ENCODE data around the gene COMMD8. TPM values are rescaled to one million over a fixed set of nuclear protein-coding genes. Genes with fewer than 3 reads are reported as not detected.

COMMD8 gene
- total and polyA plus RNA-seq, 2 experiments from 2014 or later = 7.3 to 41.1 TPM

GRCh38 chr4:47442980-47443379 lies 20.5 kb downstream of the COMMD8 start:
- Histone ChIP-seq H3K9me3 (ENCODE audit: low read depth) (no peaks in the 10 kb centered on the region), H3K27me3 (no peaks in the 10 kb centered on the region), H3K4me1 (ENCODE audit: low read depth) (no peaks in the 10 kb centered on the region), H3K27ac (no peak overlapping the region), H3K4me3 (no peak overlapping the region), H3K36me3 (no peaks in the 10 kb centered on the region)
- no peak for DNase-seq (ENCODE audit: low read depth in 1 of 2, low spot score in 1 of 2)
- no peak for TF ChIP-seq CTCF (IDR thresholded peaks at IDR 0.05; ENCODE audit: low read depth, low read length)

GRCh38 chr4:47434931-47435330 lies 28.6 kb downstream of the COMMD8 start:
- no peak overlapping the region for H3K27ac ChIP-seq
- H3K4me1 ChIP-seq (ENCODE audit: low read depth) = no peaks in the 10 kb centered on the region
- no peaks in the 10 kb centered on the region for H3K36me3 ChIP-seq
- H3K4me3 ChIP-seq = no peak overlapping the region
- no peaks in the 10 kb centered on the region for H3K27me3 ChIP-seq
- no peak for TF ChIP-seq CTCF (IDR thresholded peaks at IDR 0.05; ENCODE audit: low read depth, low read length)
- peaks cover 3% of the 10 kb centered on the region for H3K9me3 ChIP-seq (ENCODE audit: low read depth)
- no peak for DNase-seq (ENCODE audit: low read depth in 1 of 2, low spot score in 1 of 2)

GRCh38 chr4:47432749-47433148 lies 30.8 kb downstream of the COMMD8 start:
- Histone ChIP-seq H3K27me3 (no peaks in the 10 kb centered on the region), H3K9me3 (ENCODE audit: low read depth) (peaks cover 3% of the 10 kb centered on the region), H3K4me1 (ENCODE audit: low read depth) (no peaks in the 10 kb centered on the region), H3K36me3 (no peaks in the 10 kb centered on the region), H3K27ac (no peak overlapping the region), H3K4me3 (no peak overlapping the region)
- no peak for DNase-seq (ENCODE audit: low read depth in 1 of 2, low spot score in 1 of 2)
- no peak for TF ChIP-seq CTCF (IDR thresholded peaks at IDR 0.05; ENCODE audit: low read depth, low read length)

GRCh38 chr4:47427935-47428334 lies 35.6 kb downstream of the COMMD8 start:
- DNase-seq (ENCODE audit: low read depth in 1 of 2, low spot score in 1 of 2) = peak in 1 of 2 donors; percentile 44
- H3K27me3 ChIP-seq = no peaks in the 10 kb centered on the region
- H3K36me3 ChIP-seq = no peaks in the 10 kb centered on the region
- H3K27ac ChIP-seq = no peak overlapping the region
- no peaks in the 10 kb centered on the region for H3K4me1 ChIP-seq (ENCODE audit: low read depth)
- no peaks in the 10 kb centered on the region for H3K9me3 ChIP-seq (ENCODE audit: low read depth)
- no peak for TF ChIP-seq CTCF (IDR thresholded peaks at IDR 0.05; ENCODE audit: low read depth, low read length)
- no peak overlapping the region for H3K4me3 ChIP-seq

DNA sequence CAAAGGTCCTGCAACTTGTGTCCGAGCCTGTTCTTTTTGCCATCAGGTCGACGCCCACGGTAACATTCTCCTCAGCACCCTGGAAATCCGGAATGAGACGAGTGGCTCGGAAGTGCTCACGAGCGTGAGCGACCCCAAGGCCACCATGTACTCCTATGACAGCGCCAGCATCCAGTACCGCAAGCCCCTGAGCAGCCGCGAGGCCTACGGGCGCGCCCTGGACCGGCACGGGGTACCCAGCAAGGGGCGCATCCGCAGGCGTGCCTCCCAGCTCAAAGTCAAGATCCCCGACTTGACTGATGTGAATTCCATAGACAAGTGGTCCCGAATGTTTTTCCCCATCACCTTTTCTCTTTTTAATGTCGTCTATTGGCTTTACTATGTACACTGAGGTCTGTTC lies 37.9 kb downstream of the COMMD8 start:
- no peak overlapping the region for H3K27ac ChIP-seq
- no peaks in the 10 kb centered on the region for H3K36me3 ChIP-seq
- H3K9me3 ChIP-seq (ENCODE audit: low read depth) = no peaks in the 10 kb centered on the region
- DNase-seq (ENCODE audit: low read depth in 1 of 2, low spot score in 1 of 2) = no peak
- no peak for TF ChIP-seq CTCF (IDR thresholded peaks at IDR 0.05; ENCODE audit: low read depth, low read length)
- H3K27me3 ChIP-seq = no peaks in the 10 kb centered on the region
- no peak overlapping the region for H3K4me3 ChIP-seq
- no peaks in the 10 kb centered on the region for H3K4me1 ChIP-seq (ENCODE audit: low read depth)

- no peaks in the 10 kb centered on the region for H3K9me3 ChIP-seq (ENCODE audit: low read depth)
- no peak overlapping the region for H3K27ac ChIP-seq
- no peaks in the 10 kb centered on the region for H3K27me3 ChIP-seq
- H3K4me3 ChIP-seq = no peak overlapping the region
- no peaks in the 10 kb centered on the region for H3K36me3 ChIP-seq
- H3K4me1 ChIP-seq (ENCODE audit: low read depth) = no peaks in the 10 kb centered on the region
- no peak for DNase-seq (ENCODE audit: low read depth in 1 of 2, low spot score in 1 of 2)
- TF ChIP-seq CTCF (IDR thresholded peaks at IDR 0.05; ENCODE audit: low read depth, low read length) = no peak
These were observed 44.2 kb downstream of the COMMD8 start for GRCh38 chr4:47419296-47419695.
